Lower lobe of right lung (tissue), 2 donors: ENCODE results near the gene RASL11B. TPM values are rescaled to one million over a fixed set of nuclear protein-coding genes. Genes with fewer than 3 reads are reported as not detected.

Experiments
- ATAC-seq, 2 donors: fragments of 200-7000 bp; cut with Tn5 transposase; one replicate each; pipeline ENCODE4 v1.9.1; 2020 to 2022; ENCODE audit warnings: mild to moderate bottlenecking in 2 of 2, moderate library complexity in 2 of 2
- DNase-seq: peaks from one replicate; pipeline ENCODE4 v3.0.0-alpha.2; 2020
- H3K27ac ChIP-seq: fragments of 200-600 bp; one replicate; pipeline ENCODE4 v1.8.0; 2022
- H3K27me3 ChIP-seq: fragments of 200-600 bp; one replicate; pipeline ENCODE4 v1.8.0; 2022; ENCODE audit warnings: low read depth
- H3K36me3 ChIP-seq: fragments of 200-600 bp; one replicate; pipeline ENCODE4 v1.8.0; 2022; ENCODE audit warnings: mild to moderate bottlenecking
- H3K4me1 ChIP-seq: fragments of 200-600 bp; one replicate; pipeline ENCODE4 v1.8.0; 2022
- H3K4me3 ChIP-seq: fragments of 200-600 bp; one replicate; pipeline ENCODE4 v1.8.0; 2022; ENCODE audit warnings: mild to moderate bottlenecking
- H3K9me3 ChIP-seq: fragments of 200-600 bp; one replicate; pipeline ENCODE4 v1.8.0; 2022
- CTCF ChIP-seq: fragments of 200-600 bp; IDR thresholded peaks from one replicate; pipeline ENCODE4 v1.8.0; 2022; ENCODE audit warnings: antibody characterized with exemption, mild to moderate bottlenecking
- intact Hi-C: fragments of 100-400 bp; cut with DNase I; formaldehyde crosslinking; loops from one replicate; pipeline ENCODE4 v1.11.0; 2022
- total RNA-seq: library from RNA; stranded (reverse); fragmentation: NEBNext Ultra II Directional; extraction: Animal tissue kit (Norgen Biotek cat#: 25700); gene quantifications from one replicate; pipeline ENCODE4 v1.2.1, GENCODE V29; 2021
- donor health status: DM: no; HTN: yes; CAD: no; lungs with severe emphysema.

RASL11B gene
- total RNA-seq, 1 donor from 2014 or later, result 0.41 TPM

GRCh38 chr4:52907510-52907909, 45.4 kb downstream of the RASL11B start:
- no peak for TF ChIP-seq CTCF
- no peaks in the 10 kb centered on the region for H3K9me3 ChIP-seq
- no peak overlapping the region for H3K27ac ChIP-seq
- intact Hi-C loops, result no loop called here
- no peak overlapping the region for H3K4me3 ChIP-seq
- ATAC-seq (no peak), DNase-seq (no peak)
- H3K27me3 ChIP-seq, result no peaks in the 10 kb centered on the region
- no peaks in the 10 kb centered on the region for H3K4me1 ChIP-seq
- H3K36me3 ChIP-seq, result no peaks in the 10 kb centered on the region

GRCh38 chr4:52910115-52910514, 48.0 kb downstream of the RASL11B start:
- no peaks in the 10 kb centered on the region for H3K9me3 ChIP-seq
- TF ChIP-seq CTCF, result no peak
- DNase-seq (no peak), ATAC-seq (no peak)
- intact Hi-C loops, result no loop called here
- no peak overlapping the region for H3K27ac ChIP-seq
- H3K4me3 ChIP-seq, result no peak overlapping the region
- H3K36me3 ChIP-seq, result no peaks in the 10 kb centered on the region
- peaks cover 6% of the 10 kb centered on the region for H3K4me1 ChIP-seq
- H3K27me3 ChIP-seq, result no peaks in the 10 kb centered on the region

- H3K27ac ChIP-seq, result no peak overlapping the region
Measured at GRCh38 chr4:52911684-52912294, 49.7 kb downstream of the RASL11B start.

GRCh38 chr4:52912608-52913007, 50.5 kb downstream of the RASL11B start:
- Histone ChIP-seq H3K36me3 (no peaks in the 10 kb centered on the region), H3K4me1 (peaks cover 6% of the 10 kb centered on the region), H3K9me3 (no peaks in the 10 kb centered on the region), H3K4me3 (no peak overlapping the region), H3K27me3 (no peaks in the 10 kb centered on the region), H3K27ac (no peak overlapping the region)
- intact Hi-C loops, result no loop called here
- TF ChIP-seq CTCF, result no peak
- DNase-seq (no peak), ATAC-seq (no peak)

More at GRCh38 chr4:52911684-52912294, 49.7 kb downstream of the RASL11B start:
- Histone ChIP-seq H3K4me1 (peaks cover 6% of the 10 kb centered on the region), H3K4me3 (no peak overlapping the region), H3K9me3 (no peaks in the 10 kb centered on the region), H3K27me3 (no peaks in the 10 kb centered on the region), H3K36me3 (no peaks in the 10 kb centered on the region)
- ATAC-seq (peak; percentile 74 to 83), DNase-seq (peak; percentile 75)
- TF ChIP-seq CTCF, result peak; percentile 71
- intact Hi-C loops, result no loop called here

GRCh38 chr4:52914051-52914605, 52.0 kb downstream of the RASL11B start:
- intact Hi-C loops, result no loop called here
- H3K9me3 ChIP-seq, result no peaks in the 10 kb centered on the region
- H3K27me3 ChIP-seq, result no peaks in the 10 kb centered on the region
- no peak for TF ChIP-seq CTCF
- ATAC-seq, result peak; percentile 53 to 70
- no peaks in the 10 kb centered on the region for H3K36me3 ChIP-seq
- H3K4me3 ChIP-seq, result no peak overlapping the region
- H3K4me1 ChIP-seq, result peaks cover 6% of the 10 kb centered on the region
- H3K27ac ChIP-seq, result no peak overlapping the region
- DNase-seq, result no peak
